ENCODE results near the gene PLCL2.

PLCL2 gene

GRCh38 chr3:17055374-17056276 is 170.9 kb downstream of the PLCL2 start:
- DNase-seq (ENCODE audit: low spot score in 2 of 2) (no peak), ATAC-seq (replicated peaks; ENCODE audit: extremely low read depth, poor library complexity, severe bottlenecking) (no peak)
- Mint-ChIP-seq H3K4me3 (no peak overlapping the region), H3K4me1 (peaks cover 63% of the 10 kb centered on the region), H3K27ac (ENCODE audit: low read depth) (peak overlapping the region; percentile 61), H3K9me3 (peaks cover 8% of the 10 kb centered on the region), H3K36me3 (ENCODE audit: insufficient read depth) (peaks cover 8% of the 10 kb centered on the region), H3K27me3 (no peaks in the 10 kb centered on the region)

GRCh38 chr3:17057321-17057720 is 172.6 kb downstream of the PLCL2 start:
- Mint-ChIP-seq H3K36me3 (ENCODE audit: insufficient read depth) (peaks cover 8% of the 10 kb centered on the region), H3K9me3 (no peaks in the 10 kb centered on the region), H3K4me3 (no peak overlapping the region), H3K27ac (ENCODE audit: low read depth) (no peak overlapping the region), H3K27me3 (no peaks in the 10 kb centered on the region), H3K4me1 (peaks cover 58% of the 10 kb centered on the region)
- no peak for DNase-seq (ENCODE audit: low spot score in 2 of 2)
- no peak for ATAC-seq (replicated peaks; ENCODE audit: extremely low read depth, poor library complexity, severe bottlenecking)

GRCh38 chr3:17059989-17060550 is 175.3 kb downstream of the PLCL2 start:
- Mint-ChIP-seq H3K27ac (ENCODE audit: low read depth) (no peak overlapping the region), H3K4me1 (peaks cover 56% of the 10 kb centered on the region), H3K27me3 (no peaks in the 10 kb centered on the region), H3K4me3 (no peak overlapping the region), H3K36me3 (ENCODE audit: insufficient read depth) (peaks cover 4% of the 10 kb centered on the region), H3K9me3 (peaks cover 7% of the 10 kb centered on the region)
- DNase-seq (ENCODE audit: low spot score in 2 of 2): no peak
- no peak for ATAC-seq (replicated peaks; ENCODE audit: extremely low read depth, poor library complexity, severe bottlenecking)

DNA sequence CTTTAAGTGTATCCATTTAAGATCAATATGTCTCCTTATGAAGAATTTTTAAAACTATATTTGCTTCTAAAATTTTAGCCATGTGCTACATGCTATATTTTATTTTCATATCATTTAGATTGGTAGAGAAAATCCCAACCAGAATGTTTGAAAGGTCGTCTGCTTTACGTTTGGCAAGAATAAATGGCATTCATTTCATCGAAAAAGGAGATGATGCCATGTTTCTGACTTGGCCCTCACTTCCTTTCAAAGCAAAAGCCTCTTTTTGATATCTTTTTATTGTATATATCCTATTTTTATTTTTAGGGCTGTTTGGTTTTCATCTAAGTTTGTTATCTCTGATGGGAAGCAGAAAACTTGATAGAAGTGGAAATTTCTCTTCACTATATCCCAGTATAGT is 176.2 kb downstream of the PLCL2 start:
- H3K36me3 Mint-ChIP-seq (ENCODE audit: insufficient read depth): peaks cover 4% of the 10 kb centered on the region
- H3K27ac Mint-ChIP-seq (ENCODE audit: low read depth): no peak overlapping the region
- DNase-seq (ENCODE audit: low spot score in 2 of 2): no peak
- no peak for ATAC-seq (replicated peaks; ENCODE audit: extremely low read depth, poor library complexity, severe bottlenecking)
- H3K4me3 Mint-ChIP-seq: no peak overlapping the region
- peaks cover 7% of the 10 kb centered on the region for H3K9me3 Mint-ChIP-seq
- no peaks in the 10 kb centered on the region for H3K27me3 Mint-ChIP-seq
- peaks cover 56% of the 10 kb centered on the region for H3K4me1 Mint-ChIP-seq

DNA sequence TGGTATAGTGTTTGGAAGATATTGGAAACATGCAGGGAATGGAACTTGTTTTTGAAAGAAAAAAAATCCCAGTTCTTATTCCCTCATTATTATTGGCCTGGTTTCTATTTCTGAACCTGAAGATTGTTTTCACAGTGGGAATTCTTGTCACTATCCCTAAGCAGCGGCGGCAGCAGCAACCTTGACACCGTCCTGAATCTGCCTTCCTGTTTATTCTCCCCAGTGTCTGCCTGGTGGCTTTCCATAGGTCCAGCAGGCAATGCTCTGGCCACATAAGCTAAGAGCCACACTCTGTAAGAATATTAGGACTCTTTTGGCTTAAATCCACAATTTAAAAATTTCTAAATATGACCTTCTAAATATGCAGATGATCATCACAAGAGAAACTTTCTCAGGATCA is 178.0 kb downstream of the PLCL2 start:
- Mint-ChIP-seq H3K4me3 (no peak overlapping the region), H3K4me1 (peaks cover 48% of the 10 kb centered on the region), H3K27me3 (no peaks in the 10 kb centered on the region), H3K27ac (ENCODE audit: low read depth) (peak overlapping the region; percentile 89), H3K36me3 (ENCODE audit: insufficient read depth) (peaks cover 12% of the 10 kb centered on the region), H3K9me3 (peaks cover 7% of the 10 kb centered on the region)
- ATAC-seq (replicated peaks; ENCODE audit: extremely low read depth, poor library complexity, severe bottlenecking) (no peak), DNase-seq (ENCODE audit: low spot score in 2 of 2) (no peak)

GRCh38 chr3:17063596-17063995 is 178.8 kb downstream of the PLCL2 start:
- ATAC-seq (replicated peaks; ENCODE audit: extremely low read depth, poor library complexity, severe bottlenecking) (no peak), DNase-seq (ENCODE audit: low spot score in 2 of 2) (no peak)
- H3K27ac Mint-ChIP-seq (ENCODE audit: low read depth): peak overlapping the region; percentile 89
- H3K27me3 Mint-ChIP-seq: no peaks in the 10 kb centered on the region
- H3K4me1 Mint-ChIP-seq: peaks cover 40% of the 10 kb centered on the region
- peaks cover 18% of the 10 kb centered on the region for H3K36me3 Mint-ChIP-seq (ENCODE audit: insufficient read depth)
- H3K9me3 Mint-ChIP-seq: peaks cover 7% of the 10 kb centered on the region
- no peak overlapping the region for H3K4me3 Mint-ChIP-seq

DNA sequence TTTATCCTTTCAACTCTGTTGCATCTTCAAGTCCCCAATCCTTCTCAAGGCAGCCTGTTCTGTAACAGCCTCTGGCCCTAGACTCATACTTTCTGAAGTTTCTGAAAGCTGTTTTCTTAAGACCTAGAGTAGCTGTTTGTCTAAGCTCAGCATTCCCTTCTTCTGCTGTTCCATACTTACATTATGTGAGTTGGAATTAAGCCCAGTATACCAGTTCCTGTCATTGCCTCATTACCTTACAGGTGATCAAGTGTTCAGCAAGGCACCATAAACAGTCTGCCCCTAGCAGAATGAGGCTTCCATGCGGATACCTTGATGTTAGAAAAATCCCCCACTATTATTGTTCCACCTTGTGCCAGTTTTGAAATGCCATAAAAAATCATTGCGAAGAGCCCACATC is 180.6 kb downstream of the PLCL2 start:
- H3K36me3 Mint-ChIP-seq (ENCODE audit: insufficient read depth): peaks cover 24% of the 10 kb centered on the region
- H3K9me3 Mint-ChIP-seq: peaks cover 7% of the 10 kb centered on the region
- H3K27me3 Mint-ChIP-seq: no peaks in the 10 kb centered on the region
- no peak overlapping the region for H3K27ac Mint-ChIP-seq (ENCODE audit: low read depth)
- ATAC-seq (replicated peaks; ENCODE audit: extremely low read depth, poor library complexity, severe bottlenecking) (no peak), DNase-seq (ENCODE audit: low spot score in 2 of 2) (no peak)
- no peak overlapping the region for H3K4me3 Mint-ChIP-seq
- H3K4me1 Mint-ChIP-seq: peaks cover 42% of the 10 kb centered on the region

DNA sequence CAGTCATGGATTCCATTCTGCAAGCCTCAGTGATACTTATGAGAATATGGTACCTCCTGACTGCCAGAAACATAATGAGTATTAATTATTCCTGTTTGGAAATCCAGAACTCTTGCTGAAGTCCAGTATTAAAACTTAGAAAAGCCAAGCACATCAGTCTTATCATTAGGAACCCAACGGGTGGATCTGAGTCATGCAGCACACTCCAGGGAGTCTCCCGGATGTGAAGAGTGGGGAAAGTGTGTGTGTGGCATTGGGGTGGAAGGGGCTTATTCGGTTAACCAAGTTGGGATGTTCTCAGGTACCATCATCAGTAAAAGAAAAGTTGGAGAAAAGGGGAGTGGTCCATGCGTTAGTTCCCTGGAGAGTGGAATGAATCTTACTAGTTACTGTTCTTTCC is 181.1 kb downstream of the PLCL2 start:
- no peak overlapping the region for H3K4me3 Mint-ChIP-seq
- H3K9me3 Mint-ChIP-seq: peaks cover 7% of the 10 kb centered on the region
- no peak overlapping the region for H3K27ac Mint-ChIP-seq (ENCODE audit: low read depth)
- H3K27me3 Mint-ChIP-seq: no peaks in the 10 kb centered on the region
- ATAC-seq (replicated peaks; ENCODE audit: extremely low read depth, poor library complexity, severe bottlenecking) (no peak), DNase-seq (ENCODE audit: low spot score in 2 of 2) (no peak)
- peaks cover 47% of the 10 kb centered on the region for H3K4me1 Mint-ChIP-seq
- peaks cover 29% of the 10 kb centered on the region for H3K36me3 Mint-ChIP-seq (ENCODE audit: insufficient read depth)

- ATAC-seq (replicated peaks; ENCODE audit: extremely low read depth, poor library complexity, severe bottlenecking) (no peak), DNase-seq (ENCODE audit: low spot score in 2 of 2) (no peak)
- no peak overlapping the region for H3K4me3 Mint-ChIP-seq
- H3K4me1 Mint-ChIP-seq: peaks cover 46% of the 10 kb centered on the region
- H3K27ac Mint-ChIP-seq (ENCODE audit: low read depth): no peak overlapping the region
- H3K36me3 Mint-ChIP-seq (ENCODE audit: insufficient read depth): peaks cover 34% of the 10 kb centered on the region
- no peaks in the 10 kb centered on the region for H3K9me3 Mint-ChIP-seq
- H3K27me3 Mint-ChIP-seq: no peaks in the 10 kb centered on the region
Measured at GRCh38 chr3:17069754-17070153, 185.0 kb downstream of the PLCL2 start.

DNA sequence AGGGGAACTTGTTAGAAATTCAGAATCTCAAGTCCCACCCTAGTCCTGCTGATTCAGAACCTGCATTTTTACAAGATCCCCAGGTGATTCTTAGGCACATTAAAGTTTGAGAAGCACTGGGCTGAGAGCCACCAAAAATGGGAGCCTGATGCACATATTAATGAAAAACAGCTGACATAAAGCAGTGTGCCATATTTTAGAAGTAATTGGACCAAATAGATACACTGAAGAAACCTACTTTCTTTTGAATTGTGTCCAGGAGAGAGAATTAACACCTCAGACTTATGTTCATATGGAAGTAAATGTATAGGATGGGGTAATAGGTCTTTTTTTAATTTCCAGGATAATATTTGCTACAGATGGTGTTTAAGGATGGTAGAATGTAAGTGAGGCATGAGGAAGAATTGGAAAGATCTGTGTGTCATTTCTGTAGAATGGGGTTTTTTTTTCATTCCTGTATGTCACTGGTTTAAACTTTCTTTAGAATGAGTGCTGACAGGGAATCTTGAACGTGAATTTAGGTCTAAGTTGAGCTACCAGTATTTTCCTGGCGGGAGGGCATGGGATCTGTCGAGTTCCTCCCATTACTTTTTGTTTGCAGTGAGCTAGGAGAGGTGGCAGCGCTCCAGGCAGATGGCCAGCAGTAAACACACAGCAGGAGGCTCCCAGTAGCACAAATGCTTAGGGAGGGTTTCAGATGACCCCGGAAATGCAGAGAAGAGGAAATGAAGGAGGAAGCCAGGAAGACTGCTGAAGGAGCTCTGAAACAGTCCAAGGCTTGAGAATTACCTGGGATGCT is 185.6 kb downstream of the PLCL2 start:
- H3K4me3 Mint-ChIP-seq: no peak overlapping the region
- H3K36me3 Mint-ChIP-seq (ENCODE audit: insufficient read depth): peaks cover 35% of the 10 kb centered on the region
- ATAC-seq (replicated peaks; ENCODE audit: extremely low read depth, poor library complexity, severe bottlenecking) (no peak), DNase-seq (ENCODE audit: low spot score in 2 of 2) (no peak)
- peaks cover 48% of the 10 kb centered on the region for H3K4me1 Mint-ChIP-seq
- H3K27me3 Mint-ChIP-seq: no peaks in the 10 kb centered on the region
- no peaks in the 10 kb centered on the region for H3K9me3 Mint-ChIP-seq
- no peak overlapping the region for H3K27ac Mint-ChIP-seq (ENCODE audit: low read depth)

DNA sequence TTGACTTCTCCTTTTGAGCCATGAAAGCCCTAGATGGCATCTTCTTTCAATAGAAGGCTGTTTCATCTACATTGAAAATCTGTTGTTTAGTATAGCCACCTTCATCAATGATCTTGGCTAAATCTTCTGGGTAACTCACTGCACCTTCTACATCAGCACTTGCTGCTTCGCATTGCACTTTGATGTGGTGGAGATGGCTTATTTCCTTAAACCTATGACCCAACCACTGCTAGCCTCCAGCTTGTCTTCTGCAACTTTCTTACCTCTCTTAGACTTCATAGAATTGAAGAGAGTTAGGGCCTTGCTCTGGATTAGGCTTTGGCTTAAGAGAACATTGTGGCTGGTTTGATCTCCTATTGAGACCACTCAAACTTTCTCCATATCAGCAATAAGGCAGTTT is 189.8 kb downstream of the PLCL2 start:
- H3K27me3 Mint-ChIP-seq: no peaks in the 10 kb centered on the region
- H3K36me3 Mint-ChIP-seq (ENCODE audit: insufficient read depth): peaks cover 28% of the 10 kb centered on the region
- H3K27ac Mint-ChIP-seq (ENCODE audit: low read depth): no peak overlapping the region
- peaks cover 59% of the 10 kb centered on the region for H3K4me1 Mint-ChIP-seq
- peak overlapping the region; percentile 50 for H3K4me3 Mint-ChIP-seq
- DNase-seq (ENCODE audit: low spot score in 2 of 2) (no peak), ATAC-seq (replicated peaks; ENCODE audit: extremely low read depth, poor library complexity, severe bottlenecking) (peak; percentile 70)
- H3K9me3 Mint-ChIP-seq: no peaks in the 10 kb centered on the region

DNA sequence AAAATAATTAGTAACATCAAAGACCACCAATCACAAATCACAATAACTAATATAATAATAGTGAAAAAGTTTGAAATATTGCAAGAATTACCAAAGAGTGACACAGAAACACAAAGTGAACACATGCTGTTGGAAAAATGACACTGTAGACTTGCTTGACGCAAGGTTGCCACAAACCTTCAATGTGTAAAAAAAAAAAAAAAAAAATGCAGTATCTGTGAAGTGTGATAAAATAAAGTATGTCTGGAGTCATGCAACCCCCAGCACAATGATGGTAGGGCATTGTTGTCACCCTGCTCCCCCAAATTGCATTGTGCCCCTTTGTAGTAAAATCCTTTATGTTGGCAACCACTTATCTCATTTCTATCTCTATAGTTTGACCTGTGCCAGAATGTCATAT is 190.6 kb downstream of the PLCL2 start:
- ATAC-seq (replicated peaks; ENCODE audit: extremely low read depth, poor library complexity, severe bottlenecking) (peak; percentile 80), DNase-seq (ENCODE audit: low spot score in 2 of 2) (no peak)
- Mint-ChIP-seq H3K4me1 (peaks cover 56% of the 10 kb centered on the region), H3K9me3 (no peaks in the 10 kb centered on the region), H3K27me3 (no peaks in the 10 kb centered on the region), H3K27ac (ENCODE audit: low read depth) (peak overlapping the region; percentile 27), H3K36me3 (ENCODE audit: insufficient read depth) (peaks cover 31% of the 10 kb centered on the region), H3K4me3 (peak overlapping the region; percentile 50)

Measured in central memory CD8-positive, alpha-beta T cell (primary cell).